ENCODE results near the gene SNRPB.

DNA sequence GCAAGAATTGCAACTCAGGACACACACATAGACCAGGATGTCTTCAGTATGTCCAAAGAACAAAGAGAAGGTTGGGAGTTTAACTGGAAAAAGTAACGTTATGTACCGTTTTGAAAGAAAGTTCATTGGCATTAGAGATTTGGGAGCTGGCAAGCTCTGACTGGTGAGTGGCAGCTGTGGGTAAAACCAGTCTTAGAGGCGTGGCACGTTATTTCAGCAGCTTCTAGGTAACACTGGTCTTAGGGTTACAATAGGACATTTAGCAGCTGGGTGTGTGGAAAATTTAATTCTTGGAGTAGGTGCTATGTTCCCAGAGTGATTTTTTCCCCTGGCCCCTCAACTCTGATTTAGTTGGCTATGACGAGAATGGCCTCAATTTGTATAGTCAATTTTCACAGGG, 19.2 kb downstream of the SNRPB start:
- TF ChIP-seq, protein P1, sequence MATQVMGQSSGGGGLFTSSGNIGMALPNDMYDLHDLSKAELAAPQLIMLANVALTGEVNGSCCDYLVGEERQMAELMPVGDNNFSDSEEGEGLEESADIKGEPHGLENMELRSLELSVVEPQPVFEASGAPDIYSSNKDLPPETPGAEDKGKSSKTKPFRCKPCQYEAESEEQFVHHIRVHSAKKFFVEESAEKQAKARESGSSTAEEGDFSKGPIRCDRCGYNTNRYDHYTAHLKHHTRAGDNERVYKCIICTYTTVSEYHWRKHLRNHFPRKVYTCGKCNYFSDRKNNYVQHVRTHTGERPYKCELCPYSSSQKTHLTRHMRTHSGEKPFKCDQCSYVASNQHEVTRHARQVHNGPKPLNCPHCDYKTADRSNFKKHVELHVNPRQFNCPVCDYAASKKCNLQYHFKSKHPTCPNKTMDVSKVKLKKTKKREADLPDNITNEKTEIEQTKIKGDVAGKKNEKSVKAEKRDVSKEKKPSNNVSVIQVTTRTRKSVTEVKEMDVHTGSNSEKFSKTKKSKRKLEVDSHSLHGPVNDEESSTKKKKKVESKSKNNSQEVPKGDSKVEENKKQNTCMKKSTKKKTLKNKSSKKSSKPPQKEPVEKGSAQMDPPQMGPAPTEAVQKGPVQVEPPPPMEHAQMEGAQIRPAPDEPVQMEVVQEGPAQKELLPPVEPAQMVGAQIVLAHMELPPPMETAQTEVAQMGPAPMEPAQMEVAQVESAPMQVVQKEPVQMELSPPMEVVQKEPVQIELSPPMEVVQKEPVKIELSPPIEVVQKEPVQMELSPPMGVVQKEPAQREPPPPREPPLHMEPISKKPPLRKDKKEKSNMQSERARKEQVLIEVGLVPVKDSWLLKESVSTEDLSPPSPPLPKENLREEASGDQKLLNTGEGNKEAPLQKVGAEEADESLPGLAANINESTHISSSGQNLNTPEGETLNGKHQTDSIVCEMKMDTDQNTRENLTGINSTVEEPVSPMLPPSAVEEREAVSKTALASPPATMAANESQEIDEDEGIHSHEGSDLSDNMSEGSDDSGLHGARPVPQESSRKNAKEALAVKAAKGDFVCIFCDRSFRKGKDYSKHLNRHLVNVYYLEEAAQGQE (IDR thresholded peaks at IDR 0.05; ENCODE audit: low read depth, low read length), result no peak
- TF ChIP-seq DPF2 (IDR thresholded peaks at IDR 0.05) (no peak), POLR2AphosphoS5 (IDR thresholded peaks at IDR 0.05; ENCODE audit: low read length) (no peak)
